Gastroesophageal sphincter (tissue), 3 donors: ENCODE results near the gene NR2E3.

Source experiments
- CTCF ChIP-seq, 4 experiments: fragments of 200-600 bp in 2 of 4; fragments of 450-650 bp in 2 of 4; sonication (generic) in 1 of 4; IDR thresholded peaks; one replicate each; pipeline ENCODE4 v1.5.1; 2017 to 2019; ENCODE audit warnings: antibody characterized with exemption in 4 of 4, mild to moderate bottlenecking in 2 of 4, moderate library complexity in 2 of 4
- POLR2A ChIP-seq, 2 donors: fragments of 450-650 bp; IDR thresholded peaks; one replicate each; pipeline ENCODE4 v1.6.1; 2017; ENCODE audit warnings: antibody characterized with exemption in 2 of 2, mild to moderate bottlenecking in 2 of 2, moderate library complexity in 1 of 2
- POLR2AphosphoS5 ChIP-seq: sonication (generic); formaldehyde crosslinking; IDR thresholded peaks from one replicate; pipeline ENCODE4 v1.6.1; 2017; ENCODE audit warnings: antibody characterized with exemption

GRCh38 chr15:71780115-71780976, 30.0 kb upstream of the NR2E3 start:
- TF ChIP-seq POLR2AphosphoS5 (no peak), CTCF (IDR thresholded peaks at IDR 0.05) (peak; percentile 43 to 66 (median 56)), POLR2A (IDR thresholded peaks at IDR 0.05) (no peak)
